SIG-M5 (cell line): ENCODE data around the gene REPS2.

ENCODE experiments used
- DNase-seq: peaks from one replicate; lab custom pipeline; 2025; lab: John Stamatoyannopoulos, UW

The REPS2 gene

GRCh38 chrX:17082831-17083230 is 136.4 kb downstream of the REPS2 start:
- no peak for DNase-seq

- DNase-seq = no peak
Observed at GRCh38 chrX:17086317-17086716, 139.9 kb downstream of the REPS2 start.

- DNase-seq = no peak
Observed at GRCh38 chrX:17095161-17095560, 148.7 kb downstream of the REPS2 start.

- no peak for DNase-seq
Observed at GRCh38 chrX:17098516-17099247, 152.2 kb downstream of the REPS2 start.

GRCh38 chrX:17104433-17104832 is 158.0 kb downstream of the REPS2 start:
- no peak for DNase-seq

GRCh38 chrX:17120816-17121215 is 174.4 kb downstream of the REPS2 start:
- no peak for DNase-seq

- no peak for DNase-seq
Observed at GRCh38 chrX:17154001-17154400, 207.5 kb downstream of the REPS2 start.

GRCh38 chrX:17160975-17161374 is 214.5 kb downstream of the REPS2 start:
- DNase-seq = no peak

- no peak for DNase-seq
Observed at GRCh38 chrX:17161991-17162390, 215.5 kb downstream of the REPS2 start.

- no peak for DNase-seq
Observed at GRCh38 chrX:17164079-17164478, 217.6 kb downstream of the REPS2 start.

GRCh38 chrX:17164941-17165340 is 218.5 kb downstream of the REPS2 start:
- no peak for DNase-seq

- DNase-seq = no peak
Observed at GRCh38 chrX:17167915-17168314, 221.5 kb downstream of the REPS2 start.

- DNase-seq = no peak
Observed at GRCh38 chrX:17170973-17171372, 224.5 kb downstream of the REPS2 start.

GRCh38 chrX:17174671-17175070 is 228.2 kb downstream of the REPS2 start:
- DNase-seq = no peak

- DNase-seq = no peak
Observed at GRCh38 chrX:17182317-17182716, 235.9 kb downstream of the REPS2 start.

- DNase-seq = no peak
Observed at GRCh38 chrX:17183566-17183965, 237.1 kb downstream of the REPS2 start.

GRCh38 chrX:17185431-17185830 is 239.0 kb downstream of the REPS2 start:
- DNase-seq = no peak

GRCh38 chrX:17187136-17187756 is 240.8 kb downstream of the REPS2 start:
- no peak for DNase-seq

GRCh38 chrX:17192106-17192505 is 245.6 kb downstream of the REPS2 start:
- DNase-seq = no peak
